ENCODE data around the gene ATG9B.

The ATG9B gene

GRCh38 chr7:150992833-150993302, 31.4 kb downstream of the ATG9B start:
- Histone ChIP-seq H3K36me3 (ENCODE audit: low read depth) (no peaks in the 10 kb centered on the region), H3K4me3 (ENCODE audit: severe bottlenecking) (no peak overlapping the region), H3K4me1 (ENCODE audit: insufficient read depth, poor library complexity, severe bottlenecking) (no peaks in the 10 kb centered on the region), H3K27me3 (ENCODE audit: insufficient read depth, poor library complexity, severe bottlenecking) (no peaks in the 10 kb centered on the region), H3K9me3 (ENCODE audit: severe bottlenecking) (peaks cover 6% of the 10 kb centered on the region), H3K27ac (ENCODE audit: poor library complexity, severe bottlenecking) (no peak overlapping the region)
- no peak for TF ChIP-seq CTCF (IDR thresholded peaks at IDR 0.05; ENCODE audit: poor library complexity, severe bottlenecking)
- no peak for DNase-seq (ENCODE audit: low spot score)
- peak; percentile 66 for ATAC-seq (ENCODE audit: low read depth)

GRCh38 chr7:150992051-150992640, 32.1 kb downstream of the ATG9B start:
- Histone ChIP-seq H3K27ac (ENCODE audit: poor library complexity, severe bottlenecking) (no peak overlapping the region), H3K9me3 (ENCODE audit: severe bottlenecking) (peaks cover 6% of the 10 kb centered on the region), H3K4me1 (ENCODE audit: insufficient read depth, poor library complexity, severe bottlenecking) (no peaks in the 10 kb centered on the region), H3K4me3 (ENCODE audit: severe bottlenecking) (no peak overlapping the region), H3K36me3 (ENCODE audit: low read depth) (no peaks in the 10 kb centered on the region), H3K27me3 (ENCODE audit: insufficient read depth, poor library complexity, severe bottlenecking) (no peaks in the 10 kb centered on the region)
- no peak for ATAC-seq (ENCODE audit: low read depth)
- no peak for TF ChIP-seq CTCF (IDR thresholded peaks at IDR 0.05; ENCODE audit: poor library complexity, severe bottlenecking)
- DNase-seq (ENCODE audit: low spot score) = no peak

GRCh38 chr7:150990416-150991186, 33.7 kb downstream of the ATG9B start, which contains the start of gene NOS3:
TSS of gene NOS3 (plus strand) at chr7:150991017. CDS start at chr7:150993804, 2,787 bp downstream.
- Histone ChIP-seq H3K27me3 (ENCODE audit: insufficient read depth, poor library complexity, severe bottlenecking) (peaks cover 4% of the 10 kb centered on the region), H3K9me3 (ENCODE audit: severe bottlenecking) (peaks cover 6% of the 10 kb centered on the region), H3K4me3 (ENCODE audit: severe bottlenecking) (no peak within 1 kb of the TSS), H3K36me3 (ENCODE audit: low read depth) (no peaks in the 10 kb centered on the region), H3K4me1 (ENCODE audit: insufficient read depth, poor library complexity, severe bottlenecking) (no peaks in the 10 kb centered on the region), H3K27ac (ENCODE audit: poor library complexity, severe bottlenecking) (no peak within 1 kb of the TSS)
- no peak for ATAC-seq (ENCODE audit: low read depth)
- DNase-seq (ENCODE audit: low spot score) = no peak
- TF ChIP-seq CTCF (IDR thresholded peaks at IDR 0.05; ENCODE audit: poor library complexity, severe bottlenecking) = no peak

GRCh38 chr7:150989456-150989855, 34.8 kb downstream of the ATG9B start:
- no peak overlapping the region for H3K27ac ChIP-seq (ENCODE audit: poor library complexity, severe bottlenecking)
- no peaks in the 10 kb centered on the region for H3K36me3 ChIP-seq (ENCODE audit: low read depth)
- TF ChIP-seq CTCF (IDR thresholded peaks at IDR 0.05; ENCODE audit: poor library complexity, severe bottlenecking) = no peak
- peaks cover 4% of the 10 kb centered on the region for H3K27me3 ChIP-seq (ENCODE audit: insufficient read depth, poor library complexity, severe bottlenecking)
- DNase-seq (ENCODE audit: low spot score) (no peak), ATAC-seq (ENCODE audit: low read depth) (no peak)
- no peaks in the 10 kb centered on the region for H3K4me1 ChIP-seq (ENCODE audit: insufficient read depth, poor library complexity, severe bottlenecking)
- H3K4me3 ChIP-seq (ENCODE audit: severe bottlenecking) = no peak overlapping the region
- H3K9me3 ChIP-seq (ENCODE audit: severe bottlenecking) = peaks cover 6% of the 10 kb centered on the region

Data from RWPE2 (cell line).